Liver (tissue), 9 donors: ENCODE data around the gene POU6F2. TPM values are rescaled to one million over a fixed set of nuclear protein-coding genes. Genes with fewer than 3 reads are reported as not detected.

Source experiments
- DNase-seq: peaks from one replicate; pipeline ENCODE4 v3.0.0-alpha.2; 2017; ENCODE audit warnings: low spot score
- H3K27ac ChIP-seq, 2 donors: one replicate each; pipeline ENCODE4 v1.7.0; 2013; ENCODE audit warnings: inconsistent platforms in 2 of 2, low read length in 2 of 2, control low read depth in 1 of 2, low read depth in 1 of 2, mild to moderate bottlenecking in 1 of 2
- H3K27me3 ChIP-seq, 4 donors: one replicate each; pipeline versions ENCODE4 v1.6.1 to v1.7.0; 2013; ENCODE audit warnings: low read length in 3 of 4, inconsistent platforms in 1 of 4, mild to moderate bottlenecking in 1 of 4, moderate library complexity in 1 of 4; ENCODE audit not compliant: control insufficient read depth in 4 of 4, insufficient read depth in 4 of 4
- H3K36me3 ChIP-seq, 4 donors: one replicate each; pipeline versions ENCODE4 v1.6.1 to v1.7.0; 2013; ENCODE audit warnings: low read length in 3 of 4, mild to moderate bottlenecking in 3 of 4, low read depth in 1 of 4, moderate library complexity in 1 of 4; ENCODE audit not compliant: control insufficient read depth in 4 of 4, insufficient read depth in 3 of 4
- H3K4me1 ChIP-seq, 4 donors: one replicate each; pipeline versions ENCODE4 v1.6.1 to v1.7.0; 2013; ENCODE audit warnings: low read length in 3 of 4, mild to moderate bottlenecking in 3 of 4, moderate library complexity in 1 of 4; ENCODE audit not compliant: control insufficient read depth in 4 of 4, insufficient read depth in 4 of 4
- H3K4me3 ChIP-seq, 3 donors: one replicate each; pipeline versions ENCODE4 v1.6.1 to v1.7.0; 2013; ENCODE audit warnings: low read length in 3 of 3, control low read depth in 1 of 3, low read depth in 1 of 3, mild to moderate bottlenecking in 1 of 3
- H3K9ac ChIP-seq, 2 donors: one replicate each; pipeline ENCODE4 v1.7.0; 2013; ENCODE audit warnings: low read length in 2 of 2, mild to moderate bottlenecking in 2 of 2, moderate library complexity in 2 of 2, control low read depth in 1 of 2, low read depth in 1 of 2
- H3K9me3 ChIP-seq, 4 donors: one replicate each; pipeline versions ENCODE4 v1.6.1 to v1.7.0; 2013; ENCODE audit warnings: low read length in 3 of 4; ENCODE audit not compliant: control insufficient read depth in 4 of 4
- EGR1 ChIP-seq, 2 donors: IDR thresholded peaks; 2 replicates each; pipeline ENCODE4 v1.6.1; 2016 to 2018; ENCODE audit warnings: antibody characterized with exemption in 2 of 2, low read depth in 2 of 2
- FOXA2 ChIP-seq: IDR thresholded peaks from 2 replicates; pipeline ENCODE4 v1.6.1; 2016; ENCODE audit warnings: antibody characterized with exemption
- GABPA ChIP-seq, 2 donors: IDR thresholded peaks in 1 of 2; conservative IDR thresholded peaks in 1 of 2; 2 replicates each; pipeline ENCODE4 v1.6.1; 2016; ENCODE audit warnings: antibody characterized with exemption in 2 of 2, mild to moderate bottlenecking in 1 of 2, moderate library complexity in 1 of 2
- HNF4A ChIP-seq, 2 donors: conservative IDR thresholded peaks; 2 replicates each; pipeline ENCODE4 v1.6.1; 2016; ENCODE audit warnings: antibody characterized with exemption in 2 of 2, mild to moderate bottlenecking in 2 of 2
- HNF4G ChIP-seq: IDR thresholded peaks from 2 replicates; pipeline ENCODE4 v1.6.1; 2016; ENCODE audit warnings: antibody characterized with exemption
- JUND ChIP-seq, 2 donors: IDR thresholded peaks; 2 replicates each; pipeline ENCODE4 v1.6.1; 2016; ENCODE audit warnings: antibody characterized with exemption in 2 of 2
- RAD21 ChIP-seq, 2 donors: IDR thresholded peaks; 2 replicates each; pipeline ENCODE4 v1.6.1; 2016; ENCODE audit warnings: antibody characterized with exemption in 2 of 2, mild to moderate bottlenecking in 2 of 2
- RXRA ChIP-seq, 2 donors: IDR thresholded peaks; 2 replicates each; pipeline ENCODE4 v1.6.1; 2017 to 2018; ENCODE audit warnings: antibody characterized with exemption in 2 of 2, mild to moderate bottlenecking in 1 of 2
- SP1 ChIP-seq: IDR thresholded peaks from 2 replicates; pipeline ENCODE4 v1.6.1; 2018; ENCODE audit warnings: antibody characterized with exemption, mild to moderate bottlenecking
- TAF1 ChIP-seq: conservative IDR thresholded peaks from 2 replicates; pipeline ENCODE4 v1.6.1; 2016; ENCODE audit warnings: antibody characterized with exemption, mild to moderate bottlenecking
- YY1 ChIP-seq: IDR thresholded peaks from 2 replicates; pipeline ENCODE4 v1.6.1; 2016; ENCODE audit warnings: antibody characterized with exemption, mild to moderate bottlenecking
- WGBS: extraction: QIAGEN DNeasy Blood & Tissue Kit; methylation state at CpG from one replicate; pipeline ENCODE4 v1.1.7; 2013; 5-methylcytosine and 5-hydroxymethylcytosine counted together
- polyA plus RNA-seq, 2 donors: library from polyadenylated mRNA; stranded (reverse) in 1 of 2; unstranded in 1 of 2; fragments of 200-250 nt in 1 of 2; fragments of >200 nt in 1 of 2; fragmentation: Nextera tagmentation in 1 of 2; extraction: Ambion mirVana in 1 of 2; gene quantifications; one replicate each; pipeline versions ENCODE4 v1.2.1 to v1.2.3, GENCODE V29; 2013 to 2015
- total RNA-seq, 2 donors: library from RNA; depleted of rRNA; stranded (reverse); fragments of >200 nt; gene quantifications; one replicate each; pipeline ENCODE4 v1.2.3, GENCODE V29; 2014
- TF ChIP-seq, protein P1 (sequence below): IDR thresholded peaks from 2 replicates; pipeline ENCODE4 v1.6.1; 2016; ENCODE audit warnings: antibody characterized with exemption
- TF ChIP-seq, protein P2 (sequence below): fragments of 150-350 bp; IDR thresholded peaks from 2 replicates; pipeline ENCODE4 v1.5.1; 2017; ENCODE audit warnings: improper control_type of control experiment, low read depth, low read length; ENCODE audit not compliant: missing input control
- TF ChIP-seq, protein P3 (sequence below): IDR thresholded peaks from 2 replicates; pipeline ENCODE4 v1.6.1; 2016; ENCODE audit warnings: antibody characterized with exemption
- donor health status: healthy.
- donor health status: healthy.
- donor health status: healthy.
- donor health status: healthy.
- donor health status: healthy.

POU6F2 gene
- total and polyA plus RNA-seq, 4 donors: under 0.01 to 0.24 (median 0.08) TPM; not detected in 1

DNA sequence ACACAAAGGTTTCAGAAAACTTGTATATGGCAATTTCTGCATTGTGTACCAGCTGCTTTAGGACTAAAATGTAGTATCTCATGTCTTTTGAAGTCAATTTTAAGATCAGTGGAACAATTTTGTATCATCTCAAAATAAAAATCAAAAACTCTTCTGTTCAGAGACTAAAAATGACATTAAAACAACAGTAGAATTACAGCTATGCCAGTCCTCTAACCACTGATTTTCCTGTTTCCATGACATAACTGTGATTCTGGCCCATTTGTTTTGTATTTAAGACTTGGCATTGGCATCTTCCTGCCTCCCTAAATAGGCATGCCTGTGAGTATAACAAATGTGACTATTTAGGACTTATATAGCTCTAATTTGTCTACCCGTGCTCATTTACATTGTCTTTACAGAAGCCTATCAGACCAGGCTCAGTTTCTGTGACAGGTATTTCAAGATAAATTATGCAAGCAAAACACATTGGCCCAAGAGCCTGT, 39.7 kb upstream of the POU6F2 start:
- no peak overlapping the region for H3K4me3 ChIP-seq
- H3K36me3 ChIP-seq: no peaks in the 10 kb centered on the region
- TF ChIP-seq, protein P1, sequence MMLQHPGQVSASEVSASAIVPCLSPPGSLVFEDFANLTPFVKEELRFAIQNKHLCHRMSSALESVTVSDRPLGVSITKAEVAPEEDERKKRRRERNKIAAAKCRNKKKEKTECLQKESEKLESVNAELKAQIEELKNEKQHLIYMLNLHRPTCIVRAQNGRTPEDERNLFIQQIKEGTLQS: no peak
- TF ChIP-seq GABPA (IDR thresholded peaks at IDR 0.05 in 1 of 2, conservative IDR thresholded peaks at IDR 0.05 in 1 of 2) (no peak), RAD21 (IDR thresholded peaks at IDR 0.05) (no peak), RXRA (IDR thresholded peaks at IDR 0.05) (no peak), HNF4A (conservative IDR thresholded peaks at IDR 0.05) (no peak), SP1 (no peak), HNF4G (no peak), TAF1 (no peak)
- TF ChIP-seq, protein P2, sequence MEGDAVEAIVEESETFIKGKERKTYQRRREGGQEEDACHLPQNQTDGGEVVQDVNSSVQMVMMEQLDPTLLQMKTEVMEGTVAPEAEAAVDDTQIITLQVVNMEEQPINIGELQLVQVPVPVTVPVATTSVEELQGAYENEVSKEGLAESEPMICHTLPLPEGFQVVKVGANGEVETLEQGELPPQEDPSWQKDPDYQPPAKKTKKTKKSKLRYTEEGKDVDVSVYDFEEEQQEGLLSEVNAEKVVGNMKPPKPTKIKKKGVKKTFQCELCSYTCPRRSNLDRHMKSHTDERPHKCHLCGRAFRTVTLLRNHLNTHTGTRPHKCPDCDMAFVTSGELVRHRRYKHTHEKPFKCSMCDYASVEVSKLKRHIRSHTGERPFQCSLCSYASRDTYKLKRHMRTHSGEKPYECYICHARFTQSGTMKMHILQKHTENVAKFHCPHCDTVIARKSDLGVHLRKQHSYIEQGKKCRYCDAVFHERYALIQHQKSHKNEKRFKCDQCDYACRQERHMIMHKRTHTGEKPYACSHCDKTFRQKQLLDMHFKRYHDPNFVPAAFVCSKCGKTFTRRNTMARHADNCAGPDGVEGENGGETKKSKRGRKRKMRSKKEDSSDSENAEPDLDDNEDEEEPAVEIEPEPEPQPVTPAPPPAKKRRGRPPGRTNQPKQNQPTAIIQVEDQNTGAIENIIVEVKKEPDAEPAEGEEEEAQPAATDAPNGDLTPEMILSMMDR: no peak
- WGBS: 67% methylated on average over 1 of the region's 1 CpG
- H3K4me1 ChIP-seq: peaks cover 0 to 10% (median 4%) of the 10 kb centered on the region in 4 donors
- no peak for DNase-seq
- no peak overlapping the region for H3K9ac ChIP-seq
- no peak overlapping the region for H3K27ac ChIP-seq
- H3K27me3 ChIP-seq: no peaks in the 10 kb centered on the region
- no peaks in the 10 kb centered on the region for H3K9me3 ChIP-seq

DNA sequence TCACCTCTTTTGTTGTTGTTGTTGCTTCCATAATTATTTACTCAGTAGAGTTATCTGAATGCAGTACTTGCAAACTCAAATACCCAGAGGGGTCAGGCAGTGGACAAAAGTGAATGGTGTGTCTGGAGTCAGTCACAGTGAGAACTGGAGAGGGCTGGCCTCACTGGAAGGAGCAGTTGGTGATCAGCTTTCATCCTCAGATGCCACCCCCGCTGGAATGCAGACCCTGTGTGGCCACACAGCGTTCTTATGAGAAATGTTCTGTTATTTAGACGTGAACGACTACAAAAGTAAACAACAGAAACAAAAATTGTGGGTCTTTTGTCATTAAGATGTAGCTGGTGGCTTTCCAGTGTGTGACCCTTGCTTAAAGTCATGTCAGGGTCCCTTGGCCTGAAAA, 39.1 kb upstream of the POU6F2 start:
- DNase-seq: no peak
- Histone ChIP-seq H3K27me3 (no peaks in the 10 kb centered on the region), H3K4me1 (peaks cover 0 to 9% (median 4%) of the 10 kb centered on the region in 4 donors), H3K9me3 (no peaks in the 10 kb centered on the region), H3K36me3 (no peaks in the 10 kb centered on the region), H3K4me3 (no peak overlapping the region), H3K27ac (no peak overlapping the region), H3K9ac (no peak overlapping the region)
- TF ChIP-seq, protein P3, sequence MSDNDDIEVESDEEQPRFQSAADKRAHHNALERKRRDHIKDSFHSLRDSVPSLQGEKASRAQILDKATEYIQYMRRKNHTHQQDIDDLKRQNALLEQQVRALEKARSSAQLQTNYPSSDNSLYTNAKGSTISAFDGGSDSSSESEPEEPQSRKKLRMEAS: no peak
- TF ChIP-seq EGR1 (IDR thresholded peaks at IDR 0.05; ENCODE audit: low read depth in 2 of 2) (no peak), GABPA (IDR thresholded peaks at IDR 0.05 in 1 of 2, conservative IDR thresholded peaks at IDR 0.05 in 1 of 2) (no peak), JUND (IDR thresholded peaks at IDR 0.05) (no peak), SP1 (no peak), YY1 (no peak), FOXA2 (no peak)
- TF ChIP-seq, protein P2: no peak
- TF ChIP-seq, protein P1: no peak
- WGBS: 76% methylated on average over 4 of the region's 4 CpGs
